ENCODE measurements around the gene SLC6A9. TPM values are rescaled to one million over a fixed set of nuclear protein-coding genes. Genes with fewer than 3 reads are reported as not detected.
A peak's percentile ranks its signal among the peaks of the same experiment; 100 is the strongest.

The SLC6A9 gene
- polyA plus RNA-seq, 2 of the 4 experiments (the other 2 are of a cell fraction) = 9.0 to 17.7 TPM

GRCh38 chr1:44045064-44045463 lies 13.8 kb upstream of the SLC6A9 start:
- ChIA-PET CTCF (interaction anchor here (4.7 to 12.3 kb wide), 2 partner anchors 9 to 39 kb away, joined by 68 to 148 read pairs; no protein-coding TSS in a partner anchor), POLR2A (no interaction called here)
- Histone ChIP-seq H3K9me3 (no peaks in the 10 kb centered on the region), H3K27ac (peak overlapping the region in 1 of 2 experiments; percentile 46; a peak in 2 of 6 replicates), H3K4me2 (no peak overlapping the region), H3K4me1 (peaks cover 34% of the 10 kb centered on the region), H3K4me3 (no peak overlapping the region)
- FAIRE-seq = no peak
- no peak for ATAC-seq
- TF ChIP-seq ESRRA (IDR thresholded peaks at IDR 0.05; ENCODE audit: borderline replicate concordance, low read length) = no peak
- no peak for TF ChIP-seq HOXB5 (CRISPR knock-in tag; IDR thresholded peaks at IDR 0.05)
- no peak for TF ChIP-seq FOXS1 (CRISPR knock-in tag; IDR thresholded peaks at IDR 0.05)
- TF ChIP-seq TP53 (CRISPR knock-in tag; IDR thresholded peaks at IDR 0.05) = no peak
- DNase-seq (ENCODE audit: low read depth in 1 of 2, low spot score in 1 of 2) = no peak
- 88% methylated on average over 9 of the region's 9 CpGs for WGBS (ENCODE audit: missing lambda C conversion rate)

- ATAC-seq = no peak
- no peak for FAIRE-seq
- DNase-seq (ENCODE audit: low read depth in 1 of 2, low spot score in 1 of 2) = no peak
Observed at GRCh38 chr1:44044071-44044801, 13.0 kb upstream of the SLC6A9 start.

GRCh38 chr1:44043176-44044070 lies 12.2 kb upstream of the SLC6A9 start:
- Histone ChIP-seq H3K27ac (peak overlapping the region; percentile 15 to 66; a peak in 4 of 6 replicates), H3K4me3 (no peak overlapping the region), H3K4me1 (peaks cover 29% of the 10 kb centered on the region), H3K9me3 (no peaks in the 10 kb centered on the region), H3K4me2 (no peak overlapping the region; the same call in 2 of the 3 replicates)
- CTCF ChIA-PET = interaction anchor here (0.7 to 12.3 kb wide), 5 partner anchors 8 to 609 kb away, joined by 3 to 148 read pairs (median 4); no protein-coding TSS in a partner anchor
- FAIRE-seq = no peak
- POLR2A ChIA-PET = no interaction called here
- DNase-seq (ENCODE audit: low read depth in 1 of 2, low spot score in 1 of 2) = no peak
- WGBS (ENCODE audit: missing lambda C conversion rate) = 81% methylated on average over 14 of the region's 16 CpGs
- no peak for ATAC-seq
- TF ChIP-seq MAZ (IDR thresholded peaks at IDR 0.05; ENCODE audit: borderline replicate concordance, low read depth, low read length) (no peak), FOSL2 (IDR thresholded peaks at IDR 0.05) (no peak), FOSL2 (CRISPR knock-in tag; IDR thresholded peaks at IDR 0.05) (no peak), MAX (IDR thresholded peaks at IDR 0.05) (no peak), MYC (IDR thresholded peaks at IDR 0.05; ENCODE audit: borderline replicate concordance, low read length) (no peak), HOXA7 (CRISPR knock-in tag; IDR thresholded peaks at IDR 0.05) (no peak), REST (IDR thresholded peaks at IDR 0.05) (no peak), KDM5A (IDR thresholded peaks at IDR 0.05) (no peak), NPAS2 (CRISPR knock-in tag; IDR thresholded peaks at IDR 0.05; ENCODE audit: borderline replicate concordance) (no peak), RFX5 (IDR thresholded peaks at IDR 0.05) (no peak), HOXB13 (CRISPR knock-in tag; IDR thresholded peaks at IDR 0.05; ENCODE audit: low read depth) (no peak), HDAC2 (IDR thresholded peaks at IDR 0.05) (no peak), RARB (CRISPR knock-in tag; IDR thresholded peaks at IDR 0.05) (no peak), CHD2 (IDR thresholded peaks at IDR 0.05; ENCODE audit: low read length, partially characterized antibody) (no peak), KDM1A (IDR thresholded peaks at IDR 0.05; ENCODE audit: low read depth) (no peak), ELK1 (IDR thresholded peaks at IDR 0.05; ENCODE audit: low read depth, low read length) (no peak), PHF8 (IDR thresholded peaks at IDR 0.05; ENCODE audit: borderline replicate concordance, low read depth) (no peak), PBX3 (IDR thresholded peaks at IDR 0.05) (no peak)

More at GRCh38 chr1:44044071-44044801, 13.0 kb upstream of the SLC6A9 start:
- Histone ChIP-seq H3K4me3 (no peak overlapping the region), H3K4me1 (peaks cover 30% of the 10 kb centered on the region), H3K4me2 (peak overlapping the region; percentile 11; the same call in 1 of the 3 replicates), H3K9me3 (no peaks in the 10 kb centered on the region), H3K27ac (peak overlapping the region; percentile 15 to 66; a peak in 4 of 6 replicates)
- TF ChIP-seq MYC (IDR thresholded peaks at IDR 0.05; ENCODE audit: borderline replicate concordance, low read length) (no peak), RFX5 (IDR thresholded peaks at IDR 0.05) (no peak), PHF8 (IDR thresholded peaks at IDR 0.05; ENCODE audit: borderline replicate concordance, low read depth) (no peak), KDM5A (IDR thresholded peaks at IDR 0.05) (no peak), RNF2 (IDR thresholded peaks at IDR 0.05; ENCODE audit: borderline replicate concordance, low read depth) (no peak), RAD21 (conservative IDR thresholded peaks at IDR 0.05 in 1 of 2, IDR thresholded peaks at IDR 0.05 in 1 of 2) (no peak), ZC3H11A (IDR thresholded peaks at IDR 0.05) (no peak), MAFK (IDR thresholded peaks at IDR 0.05; ENCODE audit: partially characterized antibody) (no peak), SREBF2 (IDR thresholded peaks at IDR 0.05) (no peak), FOXS1 (CRISPR knock-in tag; IDR thresholded peaks at IDR 0.05) (no peak), EHMT2 (IDR thresholded peaks at IDR 0.05; ENCODE audit: low read depth) (no peak)
- CTCF ChIA-PET = interaction anchor here (0.7 to 12.3 kb wide), 3 partner anchors 9 to 38 kb away, joined by 3 to 148 read pairs (median 3); no protein-coding TSS in a partner anchor
- 72% methylated on average over 7 of the region's 7 CpGs for WGBS (ENCODE audit: missing lambda C conversion rate)
- POLR2A ChIA-PET = no interaction called here
